A673 (cell line): ENCODE results near the gene CTNNA2. TPM values are rescaled to one million over a fixed set of nuclear protein-coding genes. Genes with fewer than 3 reads are reported as not detected.

Experiments used
- BruUV-seq: library from RNA; stranded (reverse); fragments of 400-500 nt; replicated peaks from 2 replicates; lab custom pipeline; 2021; lab: Mats Ljungman, UMichigan
- CTCF ChIA-PET: fragments of 300-600 bp; sonication (Branson Sonifier 250); formaldehyde crosslinking; loops from one replicate; lab custom pipeline; 2022; ENCODE audit warnings: antibody characterized with exemption; lab: Charles Lee
- POLR2A ChIA-PET: fragments of 300-600 bp; sonication (Branson Sonifier 250); formaldehyde crosslinking; loops from one replicate; lab custom pipeline; 2022; ENCODE audit warnings: antibody characterized with exemption; ENCODE audit not compliant: low non-redundant PET; lab: Charles Lee
- DNase-seq: peaks from one replicate; pipeline ENCODE4 v3.0.0-alpha.2; 2015; ENCODE audit warnings: low spot score
- H3K27ac ChIP-seq: fragments of 200-600 bp; sonication (generic); 2 replicates; pipeline ENCODE4 v1.5.1; 2016; ENCODE audit warnings: mixed run types, low read depth, mild to moderate bottlenecking, mixed read lengths, antibody characterized with exemption, low read length; ENCODE audit not compliant: poor library complexity, severe bottlenecking
- H3K27me3 ChIP-seq: fragments of 200-600 bp; sonication (generic); replicated peaks from 2 replicates; pipeline ENCODE4 v1.6.1; 2017; ENCODE audit warnings: mixed run types, low read depth, mild to moderate bottlenecking, mixed read lengths, antibody characterized with exemption, low read length; ENCODE audit not compliant: insufficient read depth, poor library complexity
- H3K36me3 ChIP-seq: fragments of 200-600 bp; sonication (generic); 2 replicates; pipeline ENCODE4 v1.6.1; 2016; ENCODE audit warnings: mixed run types, mild to moderate bottlenecking, mixed read lengths, antibody characterized with exemption, low read length; ENCODE audit not compliant: insufficient read depth, poor library complexity, severe bottlenecking
- H3K4me1 ChIP-seq: fragments of 200-600 bp; sonication (generic); 2 replicates; pipeline ENCODE4 v1.6.1; 2017; ENCODE audit warnings: mixed run types, mild to moderate bottlenecking, mixed read lengths, antibody characterized with exemption, low read length; ENCODE audit not compliant: insufficient read depth, poor library complexity, severe bottlenecking
- H3K4me3 ChIP-seq: fragments of 200-600 bp; sonication (generic); 2 replicates; pipeline ENCODE4 v1.5.1; 2016; ENCODE audit warnings: low read depth, mixed run types, mild to moderate bottlenecking, mixed read lengths, low read length; ENCODE audit not compliant: poor library complexity, severe bottlenecking
- H3K9me3 ChIP-seq: fragments of 200-600 bp; sonication (generic); 2 replicates; pipeline ENCODE4 v1.6.1; 2016; ENCODE audit warnings: mixed run types, low read depth, mild to moderate bottlenecking, mixed read lengths, antibody characterized with exemption, low read length; ENCODE audit not compliant: poor library complexity, severe bottlenecking
- EZH2 ChIP-seq: fragments of 200-600 bp; sonication (generic); IDR thresholded peaks from 2 replicates; pipeline ENCODE4 v1.6.1; 2017; ENCODE audit warnings: borderline replicate concordance, low read depth, mild to moderate bottlenecking, mixed read lengths, antibody characterized with exemption, low read length; ENCODE audit not compliant: poor library complexity, severe bottlenecking
- intact Hi-C: fragments of 100-400 bp; cut with micrococcal nuclease; formaldehyde crosslinking; loops from one replicate; pipeline ENCODE4 v1.10.0; 2022; ENCODE audit not compliant: unreplicated experiment
- total RNA-seq: library from RNA; stranded (reverse); gene quantifications from 2 replicates; pipeline ENCODE4 v1.2.3, GENCODE V29; 2021
- TF ChIP-seq, protein P1 (sequence below): fragments of 300-800, 200-600 bp; sonication (generic); conservative IDR thresholded peaks from 2 replicates; pipeline ENCODE4 v1.5.1; 2017; ENCODE audit warnings: low read depth, mild to moderate bottlenecking, antibody characterized with exemption, low read length, moderate library complexity, mixed read lengths

CTNNA2 gene
- total RNA-seq, 1 experiment from 2014 or later, result not detected

DNA sequence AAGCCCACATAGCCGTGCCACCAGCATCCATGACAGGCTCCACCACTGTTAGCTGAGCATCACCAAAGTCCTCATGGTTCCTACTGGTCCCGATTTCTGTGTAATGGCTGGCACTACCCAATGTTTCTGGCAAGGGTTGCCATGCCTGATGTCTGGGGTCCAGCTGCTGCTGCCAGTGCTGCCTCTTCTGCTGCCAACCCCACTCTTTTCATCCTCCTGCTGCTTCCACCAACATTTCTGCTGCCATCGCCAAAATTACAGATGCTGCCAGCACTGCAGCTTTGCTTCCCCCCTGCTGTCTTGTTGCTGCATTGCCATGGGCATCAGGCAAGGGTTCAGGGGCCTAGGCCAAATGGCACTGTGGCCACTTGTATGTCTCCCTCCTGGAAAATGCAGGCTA is 638.8 kb downstream of the CTNNA2 start:
- TF ChIP-seq, protein P1, sequence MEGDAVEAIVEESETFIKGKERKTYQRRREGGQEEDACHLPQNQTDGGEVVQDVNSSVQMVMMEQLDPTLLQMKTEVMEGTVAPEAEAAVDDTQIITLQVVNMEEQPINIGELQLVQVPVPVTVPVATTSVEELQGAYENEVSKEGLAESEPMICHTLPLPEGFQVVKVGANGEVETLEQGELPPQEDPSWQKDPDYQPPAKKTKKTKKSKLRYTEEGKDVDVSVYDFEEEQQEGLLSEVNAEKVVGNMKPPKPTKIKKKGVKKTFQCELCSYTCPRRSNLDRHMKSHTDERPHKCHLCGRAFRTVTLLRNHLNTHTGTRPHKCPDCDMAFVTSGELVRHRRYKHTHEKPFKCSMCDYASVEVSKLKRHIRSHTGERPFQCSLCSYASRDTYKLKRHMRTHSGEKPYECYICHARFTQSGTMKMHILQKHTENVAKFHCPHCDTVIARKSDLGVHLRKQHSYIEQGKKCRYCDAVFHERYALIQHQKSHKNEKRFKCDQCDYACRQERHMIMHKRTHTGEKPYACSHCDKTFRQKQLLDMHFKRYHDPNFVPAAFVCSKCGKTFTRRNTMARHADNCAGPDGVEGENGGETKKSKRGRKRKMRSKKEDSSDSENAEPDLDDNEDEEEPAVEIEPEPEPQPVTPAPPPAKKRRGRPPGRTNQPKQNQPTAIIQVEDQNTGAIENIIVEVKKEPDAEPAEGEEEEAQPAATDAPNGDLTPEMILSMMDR, result no peak
- TF ChIP-seq EZH2, result no peak
- CTCF ChIA-PET, result no interaction called here

DNA sequence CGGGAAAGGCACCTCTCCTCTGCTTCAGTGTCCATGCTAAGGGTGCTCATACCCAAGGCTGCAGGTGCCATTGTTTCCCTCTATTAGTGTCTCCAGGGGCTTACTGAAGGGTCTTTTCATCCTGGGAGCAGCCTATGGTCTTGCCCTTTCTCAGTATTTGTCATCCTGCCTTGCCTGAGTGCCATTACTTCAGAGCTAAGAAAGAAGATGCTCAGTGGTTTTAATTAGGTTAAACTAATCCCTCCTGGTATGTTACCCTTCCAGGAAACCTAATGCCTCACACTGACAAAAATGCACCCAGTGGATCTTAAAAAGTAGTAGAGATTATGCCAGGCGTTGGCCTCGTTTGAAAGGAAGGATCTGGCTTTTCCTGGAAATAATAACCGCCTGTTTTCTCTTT is 640.3 kb downstream of the CTNNA2 start:
- TF ChIP-seq, protein P1, result no peak
- no peak for TF ChIP-seq EZH2
- CTCF ChIA-PET, result no interaction called here
- H3K9me3 ChIP-seq, result no peaks in the 10 kb centered on the region
- H3K27ac ChIP-seq, result no peak overlapping the region
- peak; percentile 52 for DNase-seq
- no peaks in the 10 kb centered on the region for H3K36me3 ChIP-seq
- H3K4me3 ChIP-seq, result no peak overlapping the region
- no peaks in the 10 kb centered on the region for H3K4me1 ChIP-seq
- POLR2A ChIA-PET, result interaction anchor here (0.8 kb wide), 1 partner anchor 736 kb away, joined by 3 read pairs; no protein-coding TSS in a partner anchor
- no TSS peak for BruUV-seq
- intact Hi-C loops, result no loop called here
- H3K27me3 ChIP-seq, result no peaks in the 10 kb centered on the region

More for the DNA sequence above, 638.8 kb downstream of the CTNNA2 start:
- H3K27ac ChIP-seq, result no peak overlapping the region
- no peak overlapping the region for H3K4me3 ChIP-seq
- H3K4me1 ChIP-seq, result no peaks in the 10 kb centered on the region
- H3K27me3 ChIP-seq, result no peaks in the 10 kb centered on the region
- POLR2A ChIA-PET, result no interaction called here
- intact Hi-C loops, result no loop called here
- no TSS peak for BruUV-seq
- no peaks in the 10 kb centered on the region for H3K9me3 ChIP-seq
- DNase-seq, result no peak
- H3K36me3 ChIP-seq, result no peaks in the 10 kb centered on the region

DNA sequence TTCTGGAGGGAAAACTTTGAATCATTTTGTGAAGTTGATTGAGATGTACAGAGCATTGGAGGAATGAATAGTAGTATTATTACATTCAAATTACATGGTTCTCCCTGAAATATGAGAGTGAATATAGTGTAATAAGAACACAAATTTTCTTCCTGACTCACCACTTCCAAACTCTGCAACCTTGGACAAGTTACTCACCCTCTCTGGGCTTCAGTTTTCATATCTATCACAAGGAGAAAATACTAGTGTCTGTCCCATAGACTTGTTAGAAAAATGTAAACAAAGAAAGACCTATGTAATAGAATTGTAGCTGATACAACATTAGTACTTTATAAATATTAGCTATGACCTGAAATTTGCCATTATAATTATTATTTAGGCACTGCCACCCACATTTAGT is 640.9 kb downstream of the CTNNA2 start:
- POLR2A ChIA-PET, result interaction anchor here (0.7 kb wide), 1 partner anchor 488 kb away, joined by 3 read pairs; no protein-coding TSS in a partner anchor
- Histone ChIP-seq H3K27ac (no peak overlapping the region), H3K4me3 (no peak overlapping the region), H3K27me3 (no peaks in the 10 kb centered on the region), H3K4me1 (no peaks in the 10 kb centered on the region), H3K36me3 (no peaks in the 10 kb centered on the region), H3K9me3 (no peaks in the 10 kb centered on the region)
- intact Hi-C loops, result no loop called here
- BruUV-seq, result no TSS peak
- TF ChIP-seq, protein P1, result no peak
- no peak for TF ChIP-seq EZH2
- CTCF ChIA-PET, result no interaction called here
- DNase-seq, result no peak
